Measurements from ENCODE around the gene LKAAEAR1.

DNA sequence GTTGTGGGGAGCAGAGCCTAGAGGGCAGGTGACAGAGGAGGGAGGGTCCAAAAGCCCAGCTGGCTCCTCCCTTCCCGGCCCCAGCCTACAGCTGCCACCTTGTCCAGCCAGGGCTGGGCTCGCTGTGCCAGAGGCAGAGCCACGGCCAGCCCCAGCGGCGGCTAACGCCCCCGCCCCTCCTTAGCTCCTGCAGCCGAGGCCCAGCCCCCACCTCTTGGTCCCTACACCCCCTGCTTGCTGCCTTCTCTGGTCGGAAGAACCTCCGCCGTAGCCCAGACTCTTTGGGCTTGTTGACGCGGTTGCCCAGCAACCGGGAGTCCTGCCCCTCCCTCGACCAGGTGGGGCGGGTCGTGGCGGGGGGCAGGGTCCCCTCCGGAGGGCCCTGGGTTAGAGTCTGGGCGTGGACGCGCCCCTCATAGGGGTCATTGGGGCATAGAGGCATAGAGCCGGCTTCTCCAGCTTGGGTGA, 521 bp upstream of the LKAAEAR1 start:
- TF ChIP-seq CTCF (IDR thresholded peaks at IDR 0.05) (no peak), POLR2AphosphoS5 (IDR thresholded peaks at IDR 0.05) (no peak)

Measured in breast epithelium (tissue), 3 donors.